ENCODE data around the gene MORN1.

Gene MORN1

GRCh38 chr1:2287649-2288048 lies 103.7 kb downstream of the MORN1 start:
- no peak for DNase-seq

GRCh38 chr1:2286923-2287322 lies 104.4 kb downstream of the MORN1 start:
- DNase-seq, result no peak

GRCh38 chr1:2284932-2285331 lies 106.4 kb downstream of the MORN1 start:
- DNase-seq, result no peak

- DNase-seq, result no peak
Observed at GRCh38 chr1:2283991-2284895, 107.1 kb downstream of the MORN1 start.

- DNase-seq, result no peak
Observed at GRCh38 chr1:2283371-2283990, 107.9 kb downstream of the MORN1 start.

- DNase-seq, result no peak
Observed at GRCh38 chr1:2282556-2283270, 108.6 kb downstream of the MORN1 start.

- no peak for DNase-seq
Observed at GRCh38 chr1:2279817-2280216, 111.5 kb downstream of the MORN1 start.

GRCh38 chr1:2279210-2279639 lies 112.1 kb downstream of the MORN1 start:
- no peak for DNase-seq

- DNase-seq, result no peak
Observed at GRCh38 chr1:2278591-2279209, 112.7 kb downstream of the MORN1 start.

GRCh38 chr1:2277741-2278488 lies 113.4 kb downstream of the MORN1 start:
- no peak for DNase-seq

GRCh38 chr1:2276803-2277580 lies 114.4 kb downstream of the MORN1 start:
- no peak for DNase-seq

GRCh38 chr1:2275796-2276536 lies 115.4 kb downstream of the MORN1 start:
- DNase-seq, result no peak

- no peak for DNase-seq
Observed at GRCh38 chr1:2274929-2275475, 116.4 kb downstream of the MORN1 start.

- DNase-seq, result no peak
Observed at GRCh38 chr1:2274231-2274928, 117.0 kb downstream of the MORN1 start.

GRCh38 chr1:2273401-2274090 lies 117.8 kb downstream of the MORN1 start:
- no peak for DNase-seq

GRCh38 chr1:2272686-2273400 lies 118.5 kb downstream of the MORN1 start:
- DNase-seq, result no peak

GRCh38 chr1:2271841-2272655 lies 119.3 kb downstream of the MORN1 start:
- DNase-seq, result no peak

Measured in SIG-M5 (cell line).